Endothelial cell (in vitro differentiated cells): ENCODE data around the gene TRIP10. TPM values are rescaled to one million over a fixed set of nuclear protein-coding genes. Genes with fewer than 3 reads are reported as not detected.
A peak's percentile ranks its signal among the peaks of the same experiment; 100 is the strongest.

ENCODE experiments used
- DNase-seq: peaks from one replicate; pipeline ENCODE4 v3.0.0; 2021; ENCODE audit warnings: low spot score
- H3K27ac Mint-ChIP-seq: one replicate; pipeline ENCODE4 v1.8.0; 2021; ENCODE audit warnings: mixed read lengths, inconsistent platforms; ENCODE audit not compliant: unreplicated experiment
- H3K27me3 Mint-ChIP-seq: one replicate; pipeline ENCODE4 v1.8.0; 2021; ENCODE audit warnings: mild to moderate bottlenecking, moderate library complexity, mixed read lengths, inconsistent platforms; ENCODE audit not compliant: unreplicated experiment
- H3K36me3 Mint-ChIP-seq: one replicate; pipeline ENCODE4 v1.8.0; 2021; ENCODE audit warnings: mild to moderate bottlenecking, low read depth, mixed read lengths, inconsistent platforms; ENCODE audit not compliant: unreplicated experiment
- H3K4me1 Mint-ChIP-seq: one replicate; pipeline ENCODE4 v1.8.0; 2021; ENCODE audit warnings: mild to moderate bottlenecking, mixed read lengths, inconsistent platforms; ENCODE audit not compliant: unreplicated experiment
- H3K4me3 Mint-ChIP-seq: one replicate; pipeline ENCODE4 v1.8.0; 2021; ENCODE audit warnings: mild to moderate bottlenecking, mixed read lengths, inconsistent platforms; ENCODE audit not compliant: unreplicated experiment
- H3K9me3 Mint-ChIP-seq: one replicate; pipeline ENCODE4 v1.8.0; 2021; ENCODE audit warnings: mixed read lengths, inconsistent platforms; ENCODE audit not compliant: unreplicated experiment
- CTCF ChIP-seq: fragments of 200-600 bp; sonication (generic); IDR thresholded peaks from one replicate; pipeline ENCODE4 v1.5.0; 2021; ENCODE audit warnings: antibody characterized with exemption; ENCODE audit not compliant: unreplicated experiment
- total RNA-seq: library from RNA; stranded (reverse); fragmentation: NEBNext Ultra II Directional; extraction: Animal tissue kit (Norgen Biotek cat#: 25700); gene quantifications from one replicate; pipeline ENCODE4 v1.2.1, GENCODE V29; 2021; ENCODE audit not compliant: unreplicated experiment

The TRIP10 gene
- total RNA-seq, 1 donor from 2014 or later, result 42.8 TPM

DNA sequence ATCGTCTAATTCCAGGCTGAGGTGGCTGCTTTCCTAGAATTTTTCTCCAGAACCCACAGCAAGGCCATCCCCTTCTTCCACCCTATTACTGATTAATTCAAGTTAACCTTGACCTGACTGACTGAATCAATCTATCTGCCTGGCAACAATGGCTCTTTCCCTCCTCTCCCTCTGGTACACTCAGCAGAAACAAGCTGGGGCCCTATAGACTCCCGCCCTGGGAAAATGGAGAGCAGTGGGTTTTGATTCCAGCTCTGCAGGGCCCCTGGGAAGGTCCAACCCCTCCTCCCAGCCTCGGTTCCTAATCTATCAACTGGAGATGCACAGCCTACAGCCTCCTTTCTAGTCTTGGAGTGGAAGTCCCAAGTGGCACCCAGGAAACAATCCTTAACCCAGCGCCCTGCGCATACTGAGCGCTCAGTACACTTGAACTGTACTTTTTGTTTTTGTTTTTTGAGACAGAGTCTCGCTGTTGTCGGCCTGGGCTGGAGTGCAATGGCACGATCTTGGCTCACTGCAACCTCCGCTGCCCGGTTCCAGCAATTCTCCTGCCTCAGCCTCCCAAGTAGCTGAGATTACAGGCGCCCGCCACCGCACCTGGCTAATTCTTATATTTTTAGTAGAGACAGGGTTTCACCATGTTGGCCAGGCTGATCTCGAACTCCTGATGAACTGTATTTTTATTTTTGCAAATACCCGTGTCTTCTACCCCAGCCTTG is 13.8 kb upstream of the TRIP10 start:
- no peak for TF ChIP-seq CTCF
- Mint-ChIP-seq H3K27ac (no peak overlapping the region), H3K27me3 (peaks cover 9% of the 10 kb centered on the region), H3K9me3 (no peaks in the 10 kb centered on the region), H3K36me3 (no peaks in the 10 kb centered on the region), H3K4me3 (no peak overlapping the region), H3K4me1 (peaks cover 24% of the 10 kb centered on the region)
- no peak for DNase-seq

DNA sequence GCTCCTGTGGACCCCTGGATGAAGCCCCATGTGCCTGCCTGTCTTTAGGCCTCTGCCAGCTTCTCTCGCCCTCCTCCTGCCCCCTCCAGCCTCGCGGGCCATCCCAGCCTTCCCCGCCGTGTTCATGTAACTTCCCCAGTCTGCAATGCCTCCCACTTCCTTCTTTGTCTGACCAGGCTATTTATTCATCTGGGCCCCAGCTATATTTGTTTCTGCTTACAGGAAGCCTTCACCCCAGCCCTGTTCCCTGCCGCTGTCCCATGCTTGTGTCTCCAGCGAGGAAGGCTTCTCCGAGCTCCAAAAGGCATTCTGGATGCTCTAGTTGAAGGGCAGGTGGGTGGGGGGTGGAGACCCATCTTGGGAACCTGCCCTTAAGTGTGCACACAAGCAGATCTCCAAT is 11.1 kb upstream of the TRIP10 start:
- peak overlapping the region; percentile 37 for H3K4me3 Mint-ChIP-seq
- peaks cover 12% of the 10 kb centered on the region for H3K27me3 Mint-ChIP-seq
- DNase-seq, result no peak
- no peaks in the 10 kb centered on the region for H3K9me3 Mint-ChIP-seq
- peaks cover 7% of the 10 kb centered on the region for H3K36me3 Mint-ChIP-seq
- H3K27ac Mint-ChIP-seq, result no peak overlapping the region
- TF ChIP-seq CTCF, result no peak
- H3K4me1 Mint-ChIP-seq, result peaks cover 21% of the 10 kb centered on the region

- Mint-ChIP-seq H3K9me3 (no peaks in the 10 kb centered on the region), H3K36me3 (peaks cover 12% of the 10 kb centered on the region), H3K4me1 (peaks cover 15% of the 10 kb centered on the region), H3K27me3 (peaks cover 9% of the 10 kb centered on the region), H3K4me3 (no peak overlapping the region), H3K27ac (no peak overlapping the region)
- no peak for DNase-seq
- no peak for TF ChIP-seq CTCF
These were observed 9.8 kb upstream of the TRIP10 start for GRCh38 chr19:6729573-6730152.

- peaks cover 12% of the 10 kb centered on the region for H3K36me3 Mint-ChIP-seq
- no peaks in the 10 kb centered on the region for H3K9me3 Mint-ChIP-seq
- no peak overlapping the region for H3K27ac Mint-ChIP-seq
- peaks cover 10% of the 10 kb centered on the region for H3K4me1 Mint-ChIP-seq
- peaks cover 11% of the 10 kb centered on the region for H3K27me3 Mint-ChIP-seq
- DNase-seq, result no peak
- no peak overlapping the region for H3K4me3 Mint-ChIP-seq
- no peak for TF ChIP-seq CTCF
These were observed 9.2 kb upstream of the TRIP10 start for GRCh38 chr19:6730153-6730804.
